Measurements from ENCODE around the gene LCE5A.

Gene LCE5A

GRCh38 chr1:152516082-152516481, 5.5 kb downstream of the LCE5A start:
- Histone ChIP-seq H3K36me3 (ENCODE audit: control insufficient read depth in 1 of 2, insufficient read depth in 2 of 2, low read depth in 1 of 2, low read length in 2 of 2) (no peaks in the 10 kb centered on the region), H3K18ac (ENCODE audit: low read depth in 1 of 2, low read length in 2 of 2) (no peak overlapping the region), H4K91ac (ENCODE audit: low read length) (no peak overlapping the region), H2BK15ac (ENCODE audit: low read depth, poor library complexity, severe bottlenecking) (no peak overlapping the region), H2AK5ac (ENCODE audit: low read length, severe bottlenecking) (no peak overlapping the region), H3K4ac (ENCODE audit: low read depth in 1 of 2, low read length in 2 of 2) (no peak overlapping the region), H4K8ac (ENCODE audit: low read length) (no peak overlapping the region), H3K4me1 (ENCODE audit: control insufficient read depth, insufficient read depth, low read depth, low read length) (no peaks in the 10 kb centered on the region), H3K27me3 (ENCODE audit: control insufficient read depth in 1 of 2, insufficient read depth in 1 of 2, low read length in 2 of 2) (peaks cover 0 to 57% of the 10 kb centered on the region in 2 experiments), H3K27ac (ENCODE audit: low read length, poor library complexity, severe bottlenecking) (no peak overlapping the region), H2AFZ (ENCODE audit: low read depth, low read length) (no peak overlapping the region), H3K23ac (ENCODE audit: low read length in 2 of 2) (no peak overlapping the region), H3K4me3 (ENCODE audit: insufficient read depth in 1 of 2, low read depth in 1 of 2, low read length in 2 of 2) (no peak overlapping the region), H2BK12ac (ENCODE audit: low read length in 2 of 2) (no peak overlapping the region), H3K9ac (ENCODE audit: low read length) (no peak overlapping the region), H3K14ac (ENCODE audit: low read length in 2 of 2) (no peak overlapping the region), H2BK5ac (ENCODE audit: low read depth, low read length, poor library complexity, severe bottlenecking) (no peak overlapping the region), H2BK120ac (ENCODE audit: low read depth, low read length) (no peak overlapping the region), H3K79me1 (replicated peaks; ENCODE audit: low read length, poor library complexity, severe bottlenecking) (no peaks in the 10 kb centered on the region), H3K4me2 (ENCODE audit: low read length, poor library complexity, severe bottlenecking) (no peak overlapping the region), H3K9me3 (ENCODE audit: control insufficient read depth, low read length) (no peaks in the 10 kb centered on the region)
- 75% methylated on average over 6 of the region's 7 CpGs for WGBS
- DNase-seq = no peak

GRCh38 chr1:152517237-152517811, 6.7 kb downstream of the LCE5A start:
- no peak for DNase-seq
- WGBS = 62% methylated on average over 7 of the region's 7 CpGs
- H3K27ac ChIP-seq (ENCODE audit: low read length, poor library complexity, severe bottlenecking) = no peak overlapping the region

GRCh38 chr1:152519851-152520250, 9.2 kb downstream of the LCE5A start:
- DNase-seq = no peak
- Histone ChIP-seq H3K18ac (ENCODE audit: low read depth in 1 of 2, low read length in 2 of 2) (no peak overlapping the region), H3K14ac (ENCODE audit: low read length in 2 of 2) (no peak overlapping the region), H3K4me2 (ENCODE audit: low read length, poor library complexity, severe bottlenecking) (no peak overlapping the region), H2BK120ac (ENCODE audit: low read depth, low read length) (no peak overlapping the region), H3K9ac (ENCODE audit: low read length) (no peak overlapping the region), H4K8ac (ENCODE audit: low read length) (no peak overlapping the region), H3K36me3 (ENCODE audit: control insufficient read depth in 1 of 2, insufficient read depth in 2 of 2, low read depth in 1 of 2, low read length in 2 of 2) (no peaks in the 10 kb centered on the region), H3K4me1 (ENCODE audit: control insufficient read depth, insufficient read depth, low read depth, low read length) (no peaks in the 10 kb centered on the region), H3K9me3 (ENCODE audit: control insufficient read depth, low read length) (peaks cover 2% of the 10 kb centered on the region), H3K4me3 (ENCODE audit: insufficient read depth in 1 of 2, low read depth in 1 of 2, low read length in 2 of 2) (no peak overlapping the region), H2AK5ac (ENCODE audit: low read length, severe bottlenecking) (no peak overlapping the region), H2AFZ (ENCODE audit: low read depth, low read length) (no peak overlapping the region), H2BK5ac (ENCODE audit: low read depth, low read length, poor library complexity, severe bottlenecking) (no peak overlapping the region), H3K27me3 (ENCODE audit: control insufficient read depth in 1 of 2, insufficient read depth in 1 of 2, low read length in 2 of 2) (peaks cover 0 to 28% of the 10 kb centered on the region in 2 experiments), H3K23ac (ENCODE audit: low read length in 2 of 2) (no peak overlapping the region), H3K4ac (ENCODE audit: low read depth in 1 of 2, low read length in 2 of 2) (no peak overlapping the region), H4K91ac (ENCODE audit: low read length) (no peak overlapping the region), H2BK15ac (ENCODE audit: low read depth, poor library complexity, severe bottlenecking) (no peak overlapping the region), H2BK12ac (ENCODE audit: low read length in 2 of 2) (no peak overlapping the region), H3K79me1 (replicated peaks; ENCODE audit: low read length, poor library complexity, severe bottlenecking) (no peaks in the 10 kb centered on the region), H3K27ac (ENCODE audit: low read length, poor library complexity, severe bottlenecking) (no peak overlapping the region)
- WGBS = 40% methylated on average over 1 of the region's 1 CpG

More at GRCh38 chr1:152517237-152517811, 6.7 kb downstream of the LCE5A start:
- H3K23ac ChIP-seq (ENCODE audit: low read length in 2 of 2) = no peak overlapping the region
- H3K27me3 ChIP-seq (ENCODE audit: control insufficient read depth in 1 of 2, insufficient read depth in 1 of 2, low read length in 2 of 2) = peaks cover 0 to 54% of the 10 kb centered on the region in 2 experiments
- no peak overlapping the region for H2BK120ac ChIP-seq (ENCODE audit: low read depth, low read length)
- H3K14ac ChIP-seq (ENCODE audit: low read length in 2 of 2) = no peak overlapping the region
- H3K9me3 ChIP-seq (ENCODE audit: control insufficient read depth, low read length) = no peaks in the 10 kb centered on the region
- H2BK5ac ChIP-seq (ENCODE audit: low read depth, low read length, poor library complexity, severe bottlenecking) = no peak overlapping the region
- no peak overlapping the region for H3K4me3 ChIP-seq (ENCODE audit: insufficient read depth in 1 of 2, low read depth in 1 of 2, low read length in 2 of 2)
- no peak overlapping the region for H3K4ac ChIP-seq (ENCODE audit: low read depth in 1 of 2, low read length in 2 of 2)
- H3K4me1 ChIP-seq (ENCODE audit: control insufficient read depth, insufficient read depth, low read depth, low read length) = no peaks in the 10 kb centered on the region
- no peaks in the 10 kb centered on the region for H3K79me1 ChIP-seq (replicated peaks; ENCODE audit: low read length, poor library complexity, severe bottlenecking)
- no peak overlapping the region for H3K9ac ChIP-seq (ENCODE audit: low read length)
- H2BK12ac ChIP-seq (ENCODE audit: low read length in 2 of 2) = no peak overlapping the region
- H3K36me3 ChIP-seq (ENCODE audit: control insufficient read depth in 1 of 2, insufficient read depth in 2 of 2, low read depth in 1 of 2, low read length in 2 of 2) = no peaks in the 10 kb centered on the region
- no peak overlapping the region for H2AFZ ChIP-seq (ENCODE audit: low read depth, low read length)
- no peak overlapping the region for H3K4me2 ChIP-seq (ENCODE audit: low read length, poor library complexity, severe bottlenecking)
- H4K8ac ChIP-seq (ENCODE audit: low read length) = no peak overlapping the region
- no peak overlapping the region for H2AK5ac ChIP-seq (ENCODE audit: low read length, severe bottlenecking)
- no peak overlapping the region for H2BK15ac ChIP-seq (ENCODE audit: low read depth, poor library complexity, severe bottlenecking)
- H3K18ac ChIP-seq (ENCODE audit: low read depth in 1 of 2, low read length in 2 of 2) = no peak overlapping the region
- no peak overlapping the region for H4K91ac ChIP-seq (ENCODE audit: low read length)

- no peaks in the 10 kb centered on the region for H3K79me1 ChIP-seq (replicated peaks; ENCODE audit: low read length, poor library complexity, severe bottlenecking)
- peaks cover 0 to 20% of the 10 kb centered on the region in 2 experiments for H3K27me3 ChIP-seq (ENCODE audit: control insufficient read depth in 1 of 2, insufficient read depth in 1 of 2, low read length in 2 of 2)
- H4K91ac ChIP-seq (ENCODE audit: low read length) = no peak overlapping the region
- no peaks in the 10 kb centered on the region for H3K4me1 ChIP-seq (ENCODE audit: control insufficient read depth, insufficient read depth, low read depth, low read length)
- no peak overlapping the region for H2AFZ ChIP-seq (ENCODE audit: low read depth, low read length)
- H3K23ac ChIP-seq (ENCODE audit: low read length in 2 of 2) = no peak overlapping the region
- no peak overlapping the region for H2BK15ac ChIP-seq (ENCODE audit: low read depth, poor library complexity, severe bottlenecking)
- H3K18ac ChIP-seq (ENCODE audit: low read depth in 1 of 2, low read length in 2 of 2) = no peak overlapping the region
- no peak overlapping the region for H2AK5ac ChIP-seq (ENCODE audit: low read length, severe bottlenecking)
- no peak overlapping the region for H3K4me3 ChIP-seq (ENCODE audit: insufficient read depth in 1 of 2, low read depth in 1 of 2, low read length in 2 of 2)
- H3K36me3 ChIP-seq (ENCODE audit: control insufficient read depth in 1 of 2, insufficient read depth in 2 of 2, low read depth in 1 of 2, low read length in 2 of 2) = no peaks in the 10 kb centered on the region
- H2BK5ac ChIP-seq (ENCODE audit: low read depth, low read length, poor library complexity, severe bottlenecking) = no peak overlapping the region
- no peak overlapping the region for H3K4me2 ChIP-seq (ENCODE audit: low read length, poor library complexity, severe bottlenecking)
- no peak overlapping the region for H2BK12ac ChIP-seq (ENCODE audit: low read length in 2 of 2)
- WGBS = 67% methylated on average over 3 of the region's 4 CpGs
- H3K4ac ChIP-seq (ENCODE audit: low read depth in 1 of 2, low read length in 2 of 2) = no peak overlapping the region
- DNase-seq = no peak
- no peak overlapping the region for H3K9ac ChIP-seq (ENCODE audit: low read length)
- H2BK120ac ChIP-seq (ENCODE audit: low read depth, low read length) = no peak overlapping the region
- no peak overlapping the region for H4K8ac ChIP-seq (ENCODE audit: low read length)
- peaks cover 2% of the 10 kb centered on the region for H3K9me3 ChIP-seq (ENCODE audit: control insufficient read depth, low read length)
- no peak overlapping the region for H3K14ac ChIP-seq (ENCODE audit: low read length in 2 of 2)
- no peak overlapping the region for H3K27ac ChIP-seq (ENCODE audit: low read length, poor library complexity, severe bottlenecking)
Measured at GRCh38 chr1:152520561-152521090, 10.0 kb downstream of the LCE5A start.

Data from mesenchymal stem cell (in vitro differentiated cells and primary cell).